IMR-90 (cell line): ENCODE data around the gene INPP5A. TPM values are rescaled to one million over a fixed set of nuclear protein-coding genes. Genes with fewer than 3 reads are reported as not detected.

ENCODE experiments used
- ATAC-seq: fragments of 200-7000 bp; cut with Tn5 transposase; 2 replicates; pipeline ENCODE4 v1.9.1; 2020; ENCODE audit warnings: low read depth, mild to moderate bottlenecking, moderate library complexity
- BruUV-seq: library from RNA; stranded (reverse); fragments of 400-500 nt; replicated peaks from 2 replicates; lab custom pipeline; 2021; lab: Mats Ljungman, UMichigan
- CTCF ChIA-PET: fragments of 300-600 bp; formaldehyde crosslinking; extraction: SDS; loops from one replicate; lab custom pipeline; 2021; ENCODE audit warnings: antibody characterized with exemption; lab: Yijun Ruan, JAX
- POLR2A ChIA-PET: fragments of 300-600 bp; sonication (Branson Sonifier 250); formaldehyde crosslinking; loops from one replicate; lab custom pipeline; 2022; ENCODE audit warnings: antibody characterized with exemption; ENCODE audit not compliant: unreplicated experiment; lab: Charles Lee
- DNase-seq: peaks from one replicate; pipeline ENCODE4 v3.0.0; 2013
- H2AFZ ChIP-seq: replicated peaks from 2 replicates; pipeline ENCODE3; 2013; ENCODE audit warnings: low read length, mild to moderate bottlenecking; ENCODE audit not compliant: poor library complexity
- H2AK5ac ChIP-seq: 2 replicates; pipeline ENCODE4 v1.6.1; 2013; ENCODE audit warnings: low read depth, low read length, inconsistent platforms
- H2AK9ac ChIP-seq: replicated peaks from 2 replicates; pipeline ENCODE3; 2013; ENCODE audit warnings: mild to moderate bottlenecking, low read depth, low read length, moderate library complexity; ENCODE audit not compliant: poor library complexity
- H2BK120ac ChIP-seq: 2 replicates; pipeline ENCODE4 v1.6.1; 2013; ENCODE audit warnings: low read depth, low read length, inconsistent platforms
- H2BK15ac ChIP-seq: 3 replicates; pipeline ENCODE4 v1.6.1; 2013; ENCODE audit warnings: low read depth, low read length, inconsistent platforms
- H2BK20ac ChIP-seq: 2 replicates; pipeline ENCODE4 v1.6.1; 2013; ENCODE audit warnings: low read depth, mild to moderate bottlenecking, inconsistent platforms, low read length, moderate library complexity
- H2BK5ac ChIP-seq: 2 replicates; pipeline ENCODE4 v1.6.1; 2013; ENCODE audit warnings: mild to moderate bottlenecking, low read depth, low read length, inconsistent platforms; ENCODE audit not compliant: poor library complexity, severe bottlenecking
- H3K14ac ChIP-seq: replicated peaks from 2 replicates; pipeline ENCODE4 v1.6.1; 2013; ENCODE audit warnings: low read depth, low read length, inconsistent platforms
- H3K18ac ChIP-seq: 2 replicates; pipeline ENCODE4 v1.6.1; 2013; ENCODE audit warnings: low read depth, low read length, control low read depth
- H3K23ac ChIP-seq: 2 replicates; pipeline ENCODE4 v1.6.1; 2013; ENCODE audit warnings: low read depth, low read length, inconsistent platforms
- H3K27ac ChIP-seq: 2 replicates; pipeline ENCODE4 v1.5.1; 2013; ENCODE audit warnings: mild to moderate bottlenecking, control low read depth, low read length; ENCODE audit not compliant: insufficient read depth
- H3K27me3 ChIP-seq: 2 replicates; pipeline ENCODE4 v1.6.1; 2013; ENCODE audit warnings: low read length; ENCODE audit not compliant: control insufficient read depth, insufficient read depth
- H3K36me3 ChIP-seq: 2 replicates; pipeline ENCODE4 v1.6.1; 2013; ENCODE audit warnings: low read length, mixed read lengths; ENCODE audit not compliant: control insufficient read depth, insufficient read depth
- H3K4ac ChIP-seq: 2 replicates; pipeline ENCODE4 v1.6.1; 2013; ENCODE audit warnings: low read depth, low read length, inconsistent platforms
- H3K4me1 ChIP-seq: 2 replicates; pipeline ENCODE4 v1.6.1; 2013; ENCODE audit warnings: low read length, mixed read lengths; ENCODE audit not compliant: control insufficient read depth, insufficient read depth
- H3K4me2 ChIP-seq: 2 replicates; pipeline ENCODE4 v1.6.1; 2013; ENCODE audit warnings: low read depth, mild to moderate bottlenecking, control low read depth, low read length, moderate library complexity
- H3K4me3 ChIP-seq: 2 replicates; pipeline ENCODE4 v1.5.1; 2013; ENCODE audit warnings: low read depth, mild to moderate bottlenecking, control low read depth, low read length, moderate library complexity; ENCODE audit not compliant: insufficient read depth
- H3K56ac ChIP-seq: 2 replicates; pipeline ENCODE4 v1.6.1; 2013; ENCODE audit warnings: low read length, inconsistent platforms; ENCODE audit not compliant: insufficient read depth; ENCODE audit errors: extremely low read depth
- H3K79me1 ChIP-seq, 2 experiments: 2 replicates each; pipeline ENCODE4 v1.6.1; 2013; ENCODE audit warnings: low read length in 2 of 2, inconsistent platforms in 1 of 2, low read depth in 1 of 2
- H3K9ac ChIP-seq: 2 replicates; pipeline ENCODE4 v1.6.1; 2013; ENCODE audit warnings: low read depth, low read length, control low read depth
- H3K9me1 ChIP-seq: 2 replicates; pipeline ENCODE4 v1.6.1; 2013; ENCODE audit warnings: low read length, inconsistent platforms; ENCODE audit not compliant: insufficient read depth
- H3K9me3 ChIP-seq: 2 replicates; pipeline ENCODE4 v1.6.1; 2013; ENCODE audit warnings: low read length; ENCODE audit not compliant: control insufficient read depth, insufficient read depth
- H4K20me1 ChIP-seq: 2 replicates; pipeline ENCODE4 v1.6.1; 2013; ENCODE audit warnings: low read length, inconsistent platforms; ENCODE audit not compliant: insufficient read depth
- H4K5ac ChIP-seq: 2 replicates; pipeline ENCODE4 v1.6.1; 2013; ENCODE audit warnings: mild to moderate bottlenecking, low read depth, low read length, control low read depth
- H4K8ac ChIP-seq, 2 experiments: 2 replicates each; pipeline ENCODE4 v1.6.1; 2013; ENCODE audit warnings: low read depth in 2 of 2, low read length in 2 of 2, control low read depth in 1 of 2, inconsistent platforms in 1 of 2
- H4K91ac ChIP-seq: 2 replicates; pipeline ENCODE4 v1.6.1; 2013; ENCODE audit warnings: low read depth, low read length, inconsistent platforms; ENCODE audit not compliant: insufficient read depth
- BHLHE40 ChIP-seq: fragments of 150-350 bp; IDR thresholded peaks from 2 replicates; pipeline ENCODE4 v1.6.1; 2016; ENCODE audit warnings: mild to moderate bottlenecking, low read depth, low read length
- CEBPB ChIP-seq: IDR thresholded peaks from 2 replicates; pipeline ENCODE4 v1.6.1; 2012; ENCODE audit warnings: low read depth, low read length, improper control_type of control experiment
- CHD1 ChIP-seq: IDR thresholded peaks from 2 replicates; pipeline ENCODE4 v1.6.1; 2012; ENCODE audit warnings: low read depth, low read length, improper control_type of control experiment
- FOS ChIP-seq: fragments of 150-350 bp; IDR thresholded peaks from 2 replicates; pipeline ENCODE4 v1.6.1; 2016; ENCODE audit warnings: low read depth, low read length
- MAZ ChIP-seq: IDR thresholded peaks from 2 replicates; pipeline ENCODE4 v1.6.1; 2012; ENCODE audit warnings: low read depth, mild to moderate bottlenecking, low read length, improper control_type of control experiment, moderate library complexity, borderline replicate concordance
- MXI1 ChIP-seq: IDR thresholded peaks from 2 replicates; pipeline ENCODE4 v1.6.1; 2012; ENCODE audit warnings: low read depth, mild to moderate bottlenecking, low read length, moderate library complexity, borderline replicate concordance
- POLR2A ChIP-seq: IDR thresholded peaks from 2 replicates; pipeline ENCODE4 v1.6.1; 2012; ENCODE audit warnings: mild to moderate bottlenecking, low read depth, low read length
- RAD21 ChIP-seq: IDR thresholded peaks from 2 replicates; pipeline ENCODE4 v1.6.1; 2012; ENCODE audit warnings: low read length, improper control_type of control experiment
- RCOR1 ChIP-seq: IDR thresholded peaks from 2 replicates; pipeline ENCODE4 v1.6.1; 2012; ENCODE audit warnings: mild to moderate bottlenecking, low read length, improper control_type of control experiment; ENCODE audit not compliant: insufficient replicate concordance
- RFX5 ChIP-seq: IDR thresholded peaks from 2 replicates; pipeline ENCODE4 v1.8.0; 2012; ENCODE audit warnings: low read depth, mild to moderate bottlenecking, low read length, moderate library complexity
- WGBS, 2 experiments: methylation state at CpG; one replicate each; pipeline versions ENCODE4 v1.1.5 to v1.1.7; 2013; ENCODE audit warnings: missing lambda C conversion rate in 2 of 2; ENCODE audit not compliant: insufficient read length in 1 of 2; ENCODE audit errors: extremely low coverage in 2 of 2; 5-methylcytosine and 5-hydroxymethylcytosine counted together
- dilution Hi-C: fragments of 300-500 bp; cut with HindIII; formaldehyde crosslinking; loops from one replicate; pipeline ENCODE4 v1.14.3; 2018; ENCODE audit warnings: low sequenced_read_pairs; ENCODE audit not compliant: unreplicated experiment
- in situ Hi-C: fragments of 300-500 bp; cut with MboI; formaldehyde crosslinking; loops from 3 replicates; pipeline ENCODE4 v1.14.3; 2019; ENCODE audit warnings: low sequenced_read_pairs, inconsistent platforms, mixed read lengths
- intact Hi-C: fragments of 100-400 bp; cut with micrococcal nuclease; formaldehyde crosslinking; loops from 2 replicates; pipeline ENCODE4 v1.10.0; 2022
- polyA plus RNA-seq, 3 experiments: library from polyadenylated mRNA; depleted of rRNA; stranded (reverse); fragments of >200 nt; gene quantifications; 2 replicates each; pipeline ENCODE4 v1.2.3, GENCODE V29; 2012; ENCODE audit warnings: low replicate concordance in 1 of 3
- total RNA-seq: library from RNA; depleted of rRNA; stranded (reverse); fragments of >200 nt; gene quantifications from 2 replicates; pipeline ENCODE4 v1.2.3, GENCODE V29; 2012
- TF ChIP-seq, protein P1 (sequence below): conservative IDR thresholded peaks from 2 replicates; pipeline ENCODE4 v1.5.1; 2012; ENCODE audit warnings: mild to moderate bottlenecking, low read depth, low read length, improper control_type of control experiment
- TF ChIP-seq, protein P2 (sequence below): fragments of 150-350 bp; IDR thresholded peaks from 2 replicates; pipeline ENCODE4 v1.6.1; 2016; ENCODE audit warnings: low read depth, mild to moderate bottlenecking, low read length, moderate library complexity, borderline replicate concordance
- TF ChIP-seq, protein P3 (sequence below): fragments of 150-350 bp; IDR thresholded peaks from 2 replicates; pipeline ENCODE4 v1.6.1; 2017; ENCODE audit warnings: mild to moderate bottlenecking, antibody characterized with exemption, low read length, low read depth

Gene INPP5A
- total and polyA plus RNA-seq, 2 of the 4 experiments (the other 2 are of a cell fraction), result 21.4 to 36.7 TPM

DNA sequence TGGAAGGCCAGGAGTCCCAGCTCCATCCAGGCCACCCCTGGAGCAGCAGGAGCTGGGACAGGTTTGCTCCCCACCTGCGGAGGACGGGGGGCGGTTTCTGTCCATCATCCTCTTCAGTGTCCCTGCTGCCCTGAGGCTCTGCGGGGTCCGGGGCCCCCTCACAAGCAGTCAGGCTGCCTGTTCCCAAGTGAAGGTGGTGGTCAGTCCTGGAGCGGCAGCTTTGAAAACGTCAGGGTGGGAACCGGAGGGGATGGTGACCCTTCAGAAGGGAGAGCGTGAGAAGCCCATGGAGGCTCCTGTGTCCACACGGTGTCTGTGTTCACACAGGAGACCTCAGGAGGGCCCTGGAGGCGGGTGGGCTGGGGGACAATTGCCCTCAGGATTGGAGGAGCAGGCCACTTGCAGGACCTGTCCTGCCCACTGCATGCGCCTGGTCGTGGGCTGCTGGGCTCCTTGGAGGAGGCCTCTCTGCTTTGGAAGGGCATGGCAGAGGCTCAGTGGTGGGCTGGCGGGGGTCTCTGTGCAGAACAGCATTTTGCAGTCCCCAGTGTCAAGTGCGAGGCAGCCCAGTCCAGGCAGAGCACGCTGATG is 49.3 kb upstream of the INPP5A start:
- peaks cover 2% of the 10 kb centered on the region; the same call in 1 of the 2 replicates for H3K27me3 ChIP-seq
- WGBS, 2 experiments, result 61% methylated on average over 4 of the region's 16 CpGs; no CpG with 5 or more reads in 1 of the 2 experiments
- H2AK9ac ChIP-seq, result no peak overlapping the region
- H2BK20ac ChIP-seq, result no peak overlapping the region
- H2BK15ac ChIP-seq, result no peak overlapping the region
- ATAC-seq, result no peak
- no peak for TF ChIP-seq MAZ
- no peak for TF ChIP-seq RFX5
- no peak for TF ChIP-seq BHLHE40
- no peak for TF ChIP-seq POLR2A
- no peak for TF ChIP-seq RAD21
- TF ChIP-seq, protein P1, sequence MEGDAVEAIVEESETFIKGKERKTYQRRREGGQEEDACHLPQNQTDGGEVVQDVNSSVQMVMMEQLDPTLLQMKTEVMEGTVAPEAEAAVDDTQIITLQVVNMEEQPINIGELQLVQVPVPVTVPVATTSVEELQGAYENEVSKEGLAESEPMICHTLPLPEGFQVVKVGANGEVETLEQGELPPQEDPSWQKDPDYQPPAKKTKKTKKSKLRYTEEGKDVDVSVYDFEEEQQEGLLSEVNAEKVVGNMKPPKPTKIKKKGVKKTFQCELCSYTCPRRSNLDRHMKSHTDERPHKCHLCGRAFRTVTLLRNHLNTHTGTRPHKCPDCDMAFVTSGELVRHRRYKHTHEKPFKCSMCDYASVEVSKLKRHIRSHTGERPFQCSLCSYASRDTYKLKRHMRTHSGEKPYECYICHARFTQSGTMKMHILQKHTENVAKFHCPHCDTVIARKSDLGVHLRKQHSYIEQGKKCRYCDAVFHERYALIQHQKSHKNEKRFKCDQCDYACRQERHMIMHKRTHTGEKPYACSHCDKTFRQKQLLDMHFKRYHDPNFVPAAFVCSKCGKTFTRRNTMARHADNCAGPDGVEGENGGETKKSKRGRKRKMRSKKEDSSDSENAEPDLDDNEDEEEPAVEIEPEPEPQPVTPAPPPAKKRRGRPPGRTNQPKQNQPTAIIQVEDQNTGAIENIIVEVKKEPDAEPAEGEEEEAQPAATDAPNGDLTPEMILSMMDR, result no peak
- TF ChIP-seq, protein P2, sequence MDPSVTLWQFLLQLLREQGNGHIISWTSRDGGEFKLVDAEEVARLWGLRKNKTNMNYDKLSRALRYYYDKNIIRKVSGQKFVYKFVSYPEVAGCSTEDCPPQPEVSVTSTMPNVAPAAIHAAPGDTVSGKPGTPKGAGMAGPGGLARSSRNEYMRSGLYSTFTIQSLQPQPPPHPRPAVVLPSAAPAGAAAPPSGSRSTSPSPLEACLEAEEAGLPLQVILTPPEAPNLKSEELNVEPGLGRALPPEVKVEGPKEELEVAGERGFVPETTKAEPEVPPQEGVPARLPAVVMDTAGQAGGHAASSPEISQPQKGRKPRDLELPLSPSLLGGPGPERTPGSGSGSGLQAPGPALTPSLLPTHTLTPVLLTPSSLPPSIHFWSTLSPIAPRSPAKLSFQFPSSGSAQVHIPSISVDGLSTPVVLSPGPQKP, result no peak
- TF ChIP-seq, protein P3, sequence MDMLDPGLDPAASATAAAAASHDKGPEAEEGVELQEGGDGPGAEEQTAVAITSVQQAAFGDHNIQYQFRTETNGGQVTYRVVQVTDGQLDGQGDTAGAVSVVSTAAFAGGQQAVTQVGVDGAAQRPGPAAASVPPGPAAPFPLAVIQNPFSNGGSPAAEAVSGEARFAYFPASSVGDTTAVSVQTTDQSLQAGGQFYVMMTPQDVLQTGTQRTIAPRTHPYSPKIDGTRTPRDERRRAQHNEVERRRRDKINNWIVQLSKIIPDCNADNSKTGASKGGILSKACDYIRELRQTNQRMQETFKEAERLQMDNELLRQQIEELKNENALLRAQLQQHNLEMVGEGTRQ, result no peak
- no peak for TF ChIP-seq CHD1
- TF ChIP-seq CEBPB, result no peak
- TF ChIP-seq RCOR1, result no peak
- no peak for TF ChIP-seq FOS
- TF ChIP-seq MXI1, result no peak
- ChIA-PET CTCF (no interaction called here), POLR2A (no interaction called here)
- in situ Hi-C loops, result no loop called here
- no peaks in the 10 kb centered on the region for H3K36me3 ChIP-seq
- H3K56ac ChIP-seq, result no peak overlapping the region
- no peak overlapping the region for H3K4me2 ChIP-seq
- peaks cover 4% of the 10 kb centered on the region for H3K4me1 ChIP-seq
- dilution Hi-C loops, result no loop called here
- no peak overlapping the region for H3K4ac ChIP-seq
- no peak overlapping the region for H3K4me3 ChIP-seq
- no peak overlapping the region for H3K23ac ChIP-seq
- intact Hi-C loops, result no loop called here
- H4K91ac ChIP-seq, result no peak overlapping the region
- BruUV-seq, result no TSS peak
- H3K18ac ChIP-seq, result no peak overlapping the region
- H2BK120ac ChIP-seq, result no peak overlapping the region
- H3K9me1 ChIP-seq, result no peaks in the 10 kb centered on the region
- no peak overlapping the region for H3K9ac ChIP-seq
- no peak overlapping the region for H4K8ac ChIP-seq
- no peak overlapping the region for H4K5ac ChIP-seq
- H3K27ac ChIP-seq, result no peak overlapping the region
- H2BK5ac ChIP-seq, result no peak overlapping the region
- no peaks in the 10 kb centered on the region for H4K20me1 ChIP-seq
- H2AFZ ChIP-seq, result no peak overlapping the region
- H3K14ac ChIP-seq, result no peak overlapping the region
- H2AK5ac ChIP-seq, result no peak overlapping the region
- no peak for DNase-seq
- H3K79me1 ChIP-seq, result no peaks in the 10 kb centered on the region
- H3K9me3 ChIP-seq, result no peaks in the 10 kb centered on the region; the same call in 1 of the 2 replicates
